H54 (cell line): ENCODE results near the gene SLC26A6.

Experiments used
- DNase-seq: peaks from one replicate; pipeline ENCODE4 v3.0.0; 2011; ENCODE audit warnings: low spot score, mixed read lengths; ENCODE audit not compliant: insufficient read length
- FAIRE-seq: peaks from 3 replicates; lab custom pipeline; 2011; peaks lifted over from hg19 to GRCh38; lab: Jason Lieb, UNC
- POLR2A ChIP-seq: IDR thresholded peaks from 2 replicates; pipeline ENCODE4 v1.6.1; 2011; ENCODE audit warnings: low read depth, mild to moderate bottlenecking, low read length

The SLC26A6 gene

GRCh38 chr3:48672522-48672921 is 37.3 kb upstream of the SLC26A6 start:
- no peak for FAIRE-seq

GRCh38 chr3:48664929-48665328 is 29.7 kb upstream of the SLC26A6 start:
- FAIRE-seq (no peak), DNase-seq (no peak)
- TF ChIP-seq POLR2A = no peak

More at GRCh38 chr3:48672522-48672921, 37.3 kb upstream of the SLC26A6 start:
- TF ChIP-seq POLR2A = no peak
- no peak for DNase-seq

- no peak for FAIRE-seq
- no peak for DNase-seq
- no peak for TF ChIP-seq POLR2A
These were observed 29.0 kb upstream of the SLC26A6 start for GRCh38 chr3:48664313-48664644.

- DNase-seq (peak; percentile 99), FAIRE-seq (peak; percentile 67)
- peak; percentile 59; the same call in 1 of the 2 replicates for TF ChIP-seq POLR2A
These were observed 28.4 kb upstream of the SLC26A6 start for GRCh38 chr3:48663489-48664312.

GRCh38 chr3:48662753-48663488 is 27.7 kb upstream of the SLC26A6 start, which contains the start of gene CELSR3:
CELSR3 (minus strand) TSS chr3:48662886; CDS start chr3:48662634, 252 bp downstream.
- peak; percentile 72 for TF ChIP-seq POLR2A
- no peak for FAIRE-seq
- DNase-seq = peak; percentile 91

GRCh38 chr3:48662145-48662752 is 27.0 kb upstream of the SLC26A6 start:
- DNase-seq (no peak), FAIRE-seq (no peak)
- no peak for TF ChIP-seq POLR2A

- no peak for TF ChIP-seq POLR2A
- no peak for FAIRE-seq
- DNase-seq = no peak
These were observed 26.4 kb upstream of the SLC26A6 start for GRCh38 chr3:48661501-48662144.

GRCh38 chr3:48660800-48661400 is 25.6 kb upstream of the SLC26A6 start:
- FAIRE-seq (no peak), DNase-seq (no peak)
- TF ChIP-seq POLR2A = no peak

- no peak for DNase-seq
- TF ChIP-seq POLR2A = no peak
- no peak for FAIRE-seq
These were observed 21.6 kb upstream of the SLC26A6 start for GRCh38 chr3:48656841-48657281.

GRCh38 chr3:48656061-48656840 is 21.0 kb upstream of the SLC26A6 start:
- DNase-seq (no peak), FAIRE-seq (no peak)
- no peak for TF ChIP-seq POLR2A

- FAIRE-seq = no peak
These were observed 20.3 kb upstream of the SLC26A6 start for GRCh38 chr3:48655606-48656005.

GRCh38 chr3:48655063-48655462 is 19.8 kb upstream of the SLC26A6 start:
- FAIRE-seq (no peak), DNase-seq (no peak)
- no peak for TF ChIP-seq POLR2A

More at GRCh38 chr3:48655606-48656005, 20.3 kb upstream of the SLC26A6 start:
- no peak for DNase-seq
- no peak for TF ChIP-seq POLR2A
